ENCODE measurements around the gene ZSCAN20.

The ZSCAN20 gene

DNA sequence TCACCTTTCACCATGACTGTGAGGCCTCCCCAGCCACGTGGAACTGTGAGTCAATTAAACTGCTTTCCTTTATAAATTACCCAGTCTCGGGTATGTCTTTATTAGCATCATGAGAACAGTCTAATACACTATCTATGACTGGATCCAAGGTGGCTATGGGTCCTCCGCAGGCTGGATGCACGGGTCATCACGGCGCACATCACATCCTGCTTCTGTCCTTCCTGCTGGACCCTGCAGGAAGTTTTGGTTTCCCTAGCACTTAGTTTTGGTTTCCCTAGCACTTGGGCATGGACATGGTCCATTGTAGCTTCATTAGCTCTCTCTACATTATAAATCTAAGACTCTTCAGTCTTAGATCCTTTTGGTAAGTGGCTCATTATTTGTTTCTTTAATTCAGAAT is 27.3 kb upstream of the ZSCAN20 start:
- no peak for DNase-seq

DNA sequence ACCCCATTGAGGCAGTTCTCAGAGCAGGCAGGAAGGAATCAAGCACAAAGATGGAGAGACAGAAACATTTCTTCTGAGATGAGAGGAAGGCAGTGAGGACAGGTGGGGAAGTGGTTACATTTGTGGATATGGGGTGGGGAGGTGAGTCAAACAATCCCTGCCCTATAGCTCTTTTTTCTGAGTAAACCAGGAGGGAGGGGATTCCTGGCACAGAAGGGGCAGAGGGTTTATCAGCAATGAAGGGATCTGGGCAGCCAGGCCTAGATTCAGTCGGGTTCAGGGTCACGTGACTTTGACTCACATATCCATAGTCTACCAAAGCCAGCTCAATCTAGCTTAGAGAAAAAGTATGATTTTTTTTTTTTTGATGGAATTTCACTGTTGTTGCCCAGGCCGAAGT is 25.9 kb upstream of the ZSCAN20 start:
- DNase-seq: no peak

DNA sequence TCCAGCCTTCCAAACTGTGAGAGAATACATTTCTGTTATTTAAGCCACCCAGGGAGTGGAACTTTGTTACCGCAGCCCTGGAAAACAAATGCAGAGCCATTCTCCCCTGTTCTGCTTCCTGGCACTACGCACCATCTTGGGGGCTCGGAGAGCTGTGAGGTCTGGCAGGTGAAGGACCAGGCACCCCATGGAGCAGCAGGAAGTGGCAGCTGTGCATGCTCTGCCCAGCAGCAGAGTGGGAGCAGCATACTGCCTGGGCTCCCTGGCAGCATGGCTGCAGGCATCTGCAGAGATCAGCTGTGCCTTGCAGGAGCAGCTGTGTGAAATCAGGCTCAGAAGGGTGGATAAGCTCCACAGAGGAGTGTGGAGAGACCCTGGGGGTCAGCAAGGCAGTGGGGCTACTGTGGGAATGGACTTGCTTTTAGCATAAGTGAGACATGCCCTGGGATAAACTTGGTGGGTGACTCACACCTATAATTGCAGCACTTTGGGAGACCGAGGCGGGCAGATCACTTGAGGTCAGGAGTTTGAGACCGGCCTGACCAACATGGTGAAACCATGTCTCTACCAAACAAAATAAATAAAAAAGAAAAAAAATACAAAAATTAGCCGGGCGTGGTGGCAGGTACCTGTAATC is 17.7 kb upstream of the ZSCAN20 start:
- no peak for DNase-seq

DNA sequence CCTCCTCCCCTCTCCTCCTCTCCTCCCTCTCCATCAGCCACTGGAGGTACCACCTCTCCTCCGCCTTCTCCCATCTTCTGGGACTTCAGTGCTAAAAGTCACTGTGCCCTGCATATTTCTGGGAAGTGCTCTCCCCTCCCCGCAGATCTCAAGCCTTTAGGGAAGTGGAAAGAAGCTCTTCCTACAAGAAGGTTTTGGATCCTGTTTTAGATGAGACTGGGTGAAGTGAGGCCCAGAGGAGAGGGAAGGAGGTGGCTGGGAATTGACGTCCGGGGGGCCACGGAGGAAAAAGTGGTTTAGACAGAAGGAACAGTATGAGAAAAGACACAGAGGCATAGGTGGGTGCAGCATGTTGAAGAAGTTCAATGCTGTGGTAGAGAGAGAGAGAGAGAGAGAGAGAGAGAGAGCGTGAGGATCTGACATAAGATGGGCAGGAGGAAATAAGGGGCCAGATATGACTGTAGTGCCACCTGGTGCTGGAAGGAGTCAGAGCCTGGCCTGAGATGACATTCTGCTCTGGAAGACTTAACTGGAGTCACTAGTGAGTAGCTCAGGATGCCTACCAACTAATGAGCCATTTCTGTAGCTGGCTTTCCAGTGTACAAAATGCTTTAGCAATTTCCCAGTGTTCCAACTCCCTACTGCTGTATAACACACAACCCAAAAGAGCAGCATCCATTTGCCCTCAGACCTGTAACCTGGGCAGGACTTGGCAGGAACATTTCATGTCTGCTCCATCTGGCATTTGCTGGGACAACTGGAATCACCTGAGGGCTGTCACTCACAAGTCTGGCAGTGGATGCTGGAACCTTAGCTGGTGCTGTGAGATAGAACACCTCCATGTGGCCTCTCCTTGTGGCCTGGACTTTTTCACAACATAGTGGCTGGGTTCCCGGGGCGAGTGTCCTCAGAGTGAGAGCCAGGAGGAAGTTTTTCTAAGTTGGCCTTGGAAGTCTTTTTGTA is 16.6 kb upstream of the ZSCAN20 start:
- peak; percentile 17 for DNase-seq

DNA sequence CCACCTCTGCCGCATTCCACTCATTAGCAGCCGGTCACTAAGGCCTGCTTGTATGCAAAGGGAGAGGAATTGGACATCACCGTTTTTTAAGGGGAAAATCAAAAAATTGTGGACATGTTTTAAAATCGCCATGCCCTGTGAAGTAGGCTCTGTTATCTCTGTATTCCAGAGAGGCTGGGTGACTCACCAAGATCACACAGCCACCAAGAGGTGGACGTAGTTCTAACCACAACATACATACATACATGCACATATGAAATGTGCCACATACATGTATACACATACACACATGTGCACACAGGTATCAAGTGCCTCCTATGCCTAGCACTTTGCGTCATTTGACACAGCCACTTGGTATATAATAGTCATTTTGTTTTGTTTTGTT is 16.0 kb upstream of the ZSCAN20 start:
- no peak for DNase-seq

DNA sequence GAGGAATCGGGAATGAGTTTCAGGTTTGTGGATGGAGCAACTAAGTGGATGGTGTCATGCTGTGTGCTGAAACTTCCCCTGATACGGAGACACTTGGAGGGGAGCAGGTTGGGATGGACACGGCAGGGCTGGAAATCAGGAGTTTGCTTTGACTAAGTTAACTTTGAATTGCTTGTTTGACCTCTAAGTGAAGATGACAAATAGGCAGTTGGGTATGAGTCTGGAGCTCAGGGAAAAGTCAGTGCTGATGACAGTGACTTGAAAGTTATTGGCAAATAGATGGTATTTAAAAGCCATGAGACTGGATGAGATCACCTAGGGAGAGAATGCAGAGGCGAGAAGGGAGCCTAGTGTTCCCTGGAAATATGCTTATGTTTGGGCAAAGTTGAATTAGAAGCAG is 12.8 kb upstream of the ZSCAN20 start:
- DNase-seq: no peak

DNA sequence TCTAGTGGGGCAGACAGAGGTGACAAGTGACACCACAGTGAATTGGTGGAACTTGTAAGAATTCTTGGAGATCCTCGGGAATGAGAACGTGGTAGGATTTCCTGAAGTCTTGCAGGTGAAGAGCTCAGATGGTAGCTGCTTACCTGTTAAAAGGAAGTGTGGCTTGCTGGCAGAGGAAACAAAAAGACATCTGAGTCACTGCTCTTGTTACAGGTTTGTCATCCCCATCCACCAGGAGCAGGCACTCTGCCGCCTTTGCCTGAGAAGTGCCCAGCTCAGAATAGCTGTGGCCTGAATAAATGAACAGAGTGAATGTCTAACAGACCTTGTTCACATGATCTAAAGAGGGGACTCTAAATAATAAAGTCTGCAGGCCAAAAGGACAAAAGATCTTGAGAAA is 12.3 kb upstream of the ZSCAN20 start:
- DNase-seq: no peak

DNA sequence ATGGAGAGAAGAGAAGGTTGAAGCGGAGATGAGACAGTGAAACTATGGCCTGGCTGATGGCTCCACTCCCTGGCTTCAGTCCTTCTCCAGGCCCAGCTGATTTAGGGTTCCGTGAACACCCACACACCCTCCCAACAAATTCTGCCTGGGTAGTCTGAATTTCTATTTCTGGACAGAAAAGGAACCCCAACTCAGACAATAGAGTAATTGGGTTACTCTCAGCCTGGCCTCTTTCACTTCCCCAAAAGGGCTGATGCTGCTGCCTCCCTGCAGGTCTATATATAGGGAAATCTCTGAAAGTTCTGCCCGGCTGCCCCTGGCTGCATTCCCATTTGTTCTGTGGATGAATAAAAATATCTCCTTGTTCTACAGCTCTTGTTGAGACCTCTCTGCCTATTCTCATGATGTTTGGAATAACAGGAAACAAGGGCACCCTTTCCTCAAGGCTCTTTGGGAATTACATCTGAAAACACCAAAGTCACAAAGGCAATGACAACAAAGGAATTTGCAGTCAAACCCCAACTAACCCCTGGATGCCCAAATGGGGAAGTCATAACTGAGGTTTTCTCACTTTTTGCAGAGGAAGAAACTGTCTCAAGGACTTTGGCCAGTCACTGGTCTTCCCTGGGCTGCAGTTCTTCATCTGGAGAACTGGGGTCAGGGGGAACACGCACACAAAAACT is 11.4 kb upstream of the ZSCAN20 start:
- no peak for DNase-seq

DNA sequence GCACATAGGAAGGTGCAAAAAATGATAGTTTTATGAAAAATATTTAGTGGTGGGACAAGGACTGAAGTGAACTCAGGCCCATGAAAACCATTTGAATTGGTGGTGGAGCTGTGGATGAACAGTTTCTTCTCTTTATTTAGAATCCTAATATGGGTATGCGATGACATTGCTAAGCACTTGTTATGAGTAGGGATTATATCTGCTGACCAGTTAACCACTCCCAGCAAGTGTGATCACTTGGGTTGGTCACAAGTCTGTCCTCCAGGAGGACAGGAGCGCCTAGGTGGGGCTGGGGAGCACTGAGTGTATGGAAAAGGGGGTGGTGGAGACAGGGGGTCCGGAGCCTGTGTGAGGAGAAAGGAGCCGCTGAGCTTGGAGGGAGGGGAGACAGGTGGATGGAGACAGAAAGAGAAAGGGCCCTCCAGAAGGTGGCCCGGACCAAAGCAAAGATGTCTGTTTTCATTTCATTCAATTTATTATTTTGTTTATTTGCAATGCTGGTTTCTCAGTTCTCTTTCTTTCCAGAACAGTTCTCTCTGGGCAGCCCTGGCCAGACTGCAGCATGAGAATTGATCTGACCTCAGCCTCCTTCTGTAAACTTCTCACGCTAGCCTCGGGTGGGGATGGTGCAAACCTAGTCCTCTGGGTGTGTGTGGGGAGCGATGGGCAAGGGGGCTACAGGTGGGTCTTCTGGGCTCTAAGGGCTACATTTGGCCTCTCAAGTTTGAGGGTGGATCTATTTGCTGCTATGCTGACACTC is 9.9 kb upstream of the ZSCAN20 start:
- DNase-seq: no peak

DNA sequence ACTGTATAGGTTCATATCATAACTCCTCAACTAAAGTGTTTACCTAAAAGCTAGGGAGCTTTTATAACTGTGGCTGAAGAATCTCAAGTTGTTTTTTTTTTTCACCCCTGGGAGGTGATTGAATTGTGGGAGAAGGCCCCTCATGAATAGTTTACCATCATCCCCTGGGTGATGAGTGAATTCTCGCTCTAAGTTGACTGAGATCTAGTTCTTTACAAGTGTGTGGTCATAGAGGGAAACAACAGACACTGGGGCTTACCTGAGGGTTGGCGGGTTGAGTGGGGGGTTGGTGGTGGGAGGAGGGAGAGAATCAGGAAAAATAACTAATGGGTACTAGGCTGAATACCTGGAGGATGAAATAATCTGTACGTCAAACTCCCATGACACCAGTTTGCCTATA is 7.9 kb upstream of the ZSCAN20 start:
- DNase-seq: no peak

DNA sequence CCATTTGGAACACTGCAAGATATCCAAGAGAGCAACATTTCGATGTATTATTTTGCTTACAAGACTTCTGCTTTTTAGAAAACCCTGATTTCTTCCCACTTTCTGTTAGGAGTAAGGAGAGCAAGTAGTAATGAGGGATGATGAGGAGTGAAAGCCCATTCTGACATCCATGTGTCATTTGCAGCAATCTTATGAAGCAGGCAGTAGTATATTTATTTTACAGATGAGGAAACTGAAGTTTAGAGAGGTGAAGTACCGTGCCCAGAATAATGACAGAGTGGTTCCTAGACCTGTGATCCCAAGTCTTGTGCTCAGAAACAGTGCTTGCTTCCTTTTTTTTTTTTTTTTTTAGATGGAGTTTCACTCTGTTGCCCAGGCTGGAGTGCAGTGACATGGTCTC is 7.1 kb upstream of the ZSCAN20 start:
- DNase-seq: no peak

DNA sequence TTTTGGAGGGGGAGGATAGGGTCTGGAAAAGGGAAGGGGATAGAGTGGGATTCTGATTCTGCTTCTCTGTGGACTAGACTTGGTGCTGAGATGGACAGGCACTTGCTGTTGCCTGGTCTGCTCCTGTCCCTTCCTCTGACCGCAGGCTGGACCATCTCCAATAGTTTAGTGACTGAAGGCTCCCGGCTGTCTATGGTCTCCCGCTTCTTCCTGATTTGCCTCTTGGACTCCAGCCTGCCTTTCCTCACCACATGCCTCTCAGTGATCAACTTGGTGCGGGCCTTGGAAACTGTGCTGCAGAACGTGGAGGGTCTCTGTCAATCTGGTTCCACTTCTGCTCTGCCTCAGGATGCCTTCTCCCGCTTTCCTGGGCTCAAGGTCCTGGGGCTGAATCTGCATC is 6.3 kb upstream of the ZSCAN20 start:
- no peak for DNase-seq

DNA sequence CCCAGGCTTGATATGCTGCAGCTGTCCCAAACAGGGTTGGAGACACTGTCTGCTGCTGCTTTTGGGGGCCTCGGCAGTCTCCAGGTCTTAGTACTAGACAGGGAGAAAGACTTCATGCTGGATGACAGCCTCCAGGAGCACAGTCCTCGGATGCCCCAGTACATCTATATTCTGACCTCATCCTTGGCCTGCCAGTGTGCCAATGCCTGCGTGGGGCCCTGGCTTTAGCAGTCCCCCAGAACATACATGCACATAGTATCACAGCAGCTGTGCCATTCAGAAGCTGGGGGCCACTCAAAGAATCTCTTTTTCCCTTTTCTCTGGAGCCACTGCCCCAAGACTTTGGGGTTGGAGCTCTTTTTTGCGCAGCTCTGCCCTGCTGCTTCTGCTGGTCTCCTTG is 4.4 kb upstream of the ZSCAN20 start:
- no peak for DNase-seq

DNA sequence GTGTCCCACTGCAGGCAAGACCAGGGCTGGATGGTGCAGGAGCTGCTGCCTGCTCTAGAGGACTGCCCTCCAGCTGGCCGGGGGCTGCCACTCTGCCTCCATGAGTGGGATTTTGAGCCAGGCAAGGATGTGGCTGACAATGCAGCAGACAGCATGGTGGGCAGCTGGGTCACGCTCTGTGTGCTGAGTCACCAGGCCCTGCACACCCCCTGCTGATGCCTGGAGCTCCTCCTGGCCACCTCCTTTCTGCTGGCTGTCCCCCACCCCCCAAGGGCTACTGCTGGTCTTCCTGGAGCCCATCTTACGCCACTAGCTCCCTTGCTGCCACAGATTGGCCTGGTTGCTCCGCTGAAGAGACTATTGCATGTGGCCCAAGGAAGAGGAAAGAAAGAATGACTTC is 3.9 kb upstream of the ZSCAN20 start:
- no peak for DNase-seq

DNA sequence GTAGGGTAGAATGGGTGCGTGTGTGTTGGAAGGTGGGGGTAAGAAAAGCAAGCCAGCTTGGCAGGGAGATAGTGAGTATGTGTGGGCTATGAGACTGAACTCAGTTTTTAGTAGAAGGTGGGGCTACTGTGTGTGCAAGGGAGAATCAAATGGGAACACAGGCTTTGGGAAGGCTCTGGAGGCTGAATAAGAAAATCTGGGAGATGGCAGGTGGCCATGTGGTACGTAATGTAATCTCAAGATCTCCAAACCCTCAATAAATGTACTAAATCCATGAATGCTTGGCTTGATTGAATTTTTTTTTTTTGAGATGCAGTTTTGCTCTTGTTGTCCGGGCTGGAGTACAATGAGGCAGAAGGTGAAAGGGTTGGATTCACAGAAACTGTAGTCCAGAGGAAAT is 3.5 kb upstream of the ZSCAN20 start:
- DNase-seq: no peak

DNA sequence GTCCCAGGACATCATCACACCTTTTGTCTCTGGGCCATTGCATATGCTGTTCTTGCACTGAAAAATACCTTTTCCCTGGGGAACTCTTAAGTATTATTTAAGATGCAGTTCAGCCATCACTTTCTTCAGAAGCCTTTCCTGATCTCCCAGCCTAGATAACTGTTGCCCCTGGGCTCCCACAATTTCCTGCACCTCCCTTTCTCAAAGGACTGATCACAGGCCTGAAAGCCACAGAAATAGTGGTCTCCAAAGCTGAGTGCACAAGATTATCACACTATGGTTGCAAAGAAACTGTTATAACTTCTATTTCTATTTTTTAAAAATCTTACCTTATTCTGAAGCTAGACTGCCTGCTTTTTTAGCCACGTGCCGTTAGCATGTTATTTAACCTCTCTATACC is 2.8 kb upstream of the ZSCAN20 start:
- DNase-seq: no peak

DNA sequence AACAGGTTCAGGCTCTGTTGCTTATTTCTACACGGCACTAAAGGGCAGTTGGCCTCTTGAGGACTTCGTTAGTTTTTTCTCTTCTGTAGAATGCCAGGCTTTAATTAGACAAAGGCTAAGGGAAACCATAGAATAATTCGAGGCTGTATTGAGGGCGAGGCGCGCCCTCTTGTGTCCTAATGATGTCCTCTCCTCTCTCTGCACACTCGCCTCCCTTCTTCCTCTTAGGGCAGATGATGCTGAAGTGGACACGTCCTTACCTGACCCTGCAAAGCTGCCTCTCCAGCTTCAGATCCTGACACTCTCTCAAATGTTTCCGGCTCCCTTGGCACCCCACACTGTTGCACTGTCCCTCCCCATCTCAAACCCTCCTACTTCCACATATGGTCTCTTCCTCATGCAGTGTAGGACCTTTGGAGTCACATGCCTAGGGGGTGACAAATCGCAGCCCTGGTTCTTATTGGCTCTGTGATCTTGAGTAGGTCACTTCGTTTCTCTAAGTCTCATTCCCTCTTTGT is 1.9 kb upstream of the ZSCAN20 start:
- peak; percentile 83 for DNase-seq

DNA sequence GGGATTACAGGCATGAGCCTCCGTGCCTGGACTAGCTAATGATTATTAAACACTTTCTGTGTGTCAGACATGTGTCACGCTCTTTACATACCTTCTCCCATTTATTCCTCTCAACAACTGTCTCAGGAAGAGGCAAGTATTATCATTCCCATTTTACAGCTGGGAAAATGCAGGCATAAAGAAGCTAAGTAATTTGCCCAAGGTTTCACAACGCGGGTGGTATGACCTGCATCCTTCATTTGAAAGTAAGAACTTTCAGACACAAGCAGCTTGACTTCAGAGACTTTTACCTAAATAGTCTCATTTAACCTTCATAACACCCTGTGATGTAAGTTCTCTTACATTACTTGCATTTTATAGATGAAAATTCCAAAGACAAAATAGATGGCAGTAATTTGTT is 1.0 kb upstream of the ZSCAN20 start:
- no peak for DNase-seq

DNA sequence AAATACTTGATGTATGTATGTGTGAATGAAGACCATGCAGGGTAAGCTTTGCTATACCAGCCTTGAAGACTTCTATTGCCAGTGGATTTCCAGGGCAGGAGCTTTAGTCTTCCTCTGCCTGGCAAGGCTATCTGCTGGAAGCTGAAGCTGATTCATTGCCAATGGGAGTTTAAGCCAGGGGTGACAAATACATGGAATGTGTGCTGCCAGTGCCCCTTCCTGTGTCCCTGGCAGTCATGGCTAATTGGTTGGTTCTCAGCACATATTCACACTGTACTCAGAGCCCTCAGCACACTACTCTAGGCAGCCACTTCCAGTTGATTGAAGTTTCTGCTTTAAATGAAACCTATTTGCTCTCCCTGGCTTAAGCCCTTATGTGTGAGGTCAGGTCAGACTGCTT is 1.5 kb downstream of the ZSCAN20 start:
- DNase-seq: no peak

DNA sequence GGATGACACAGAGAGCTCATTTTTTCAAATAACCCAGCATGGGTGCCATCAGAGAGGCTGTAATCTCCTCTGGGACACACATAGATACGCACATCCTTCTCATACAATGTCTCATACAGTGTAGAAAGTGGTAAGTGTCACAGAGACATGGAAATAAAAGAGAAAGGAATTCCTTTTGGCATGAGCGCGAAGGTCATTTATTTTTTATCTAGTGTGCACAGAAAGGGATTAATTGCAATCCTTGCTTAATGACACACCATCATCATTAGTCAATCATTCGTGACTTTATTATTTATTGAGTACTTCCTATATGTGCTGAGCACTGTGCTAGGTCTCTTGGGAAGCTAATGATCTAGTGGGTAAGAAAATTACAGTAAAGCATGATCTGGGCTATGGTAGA is 5.0 kb downstream of the ZSCAN20 start:
- no peak for DNase-seq

DNA sequence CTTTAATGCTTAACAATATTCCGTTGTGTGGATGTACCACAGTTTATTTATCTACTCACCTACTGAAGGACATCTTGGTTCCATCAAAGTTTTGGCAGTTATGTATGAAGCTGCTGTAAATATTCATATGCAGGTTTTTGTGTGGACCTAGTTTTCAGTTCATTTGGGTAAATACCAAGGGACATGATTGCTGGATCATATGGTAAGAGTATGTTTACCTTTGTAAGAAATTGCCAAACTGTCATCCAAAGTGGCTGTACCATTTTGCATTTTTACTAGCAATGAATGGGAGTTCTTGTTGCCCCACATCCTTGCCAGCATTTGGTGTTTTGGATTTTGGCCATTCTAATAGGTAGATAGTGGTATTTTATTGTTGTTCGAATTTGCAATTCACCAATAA is 10.0 kb downstream of the ZSCAN20 start:
- DNase-seq: no peak

DNA sequence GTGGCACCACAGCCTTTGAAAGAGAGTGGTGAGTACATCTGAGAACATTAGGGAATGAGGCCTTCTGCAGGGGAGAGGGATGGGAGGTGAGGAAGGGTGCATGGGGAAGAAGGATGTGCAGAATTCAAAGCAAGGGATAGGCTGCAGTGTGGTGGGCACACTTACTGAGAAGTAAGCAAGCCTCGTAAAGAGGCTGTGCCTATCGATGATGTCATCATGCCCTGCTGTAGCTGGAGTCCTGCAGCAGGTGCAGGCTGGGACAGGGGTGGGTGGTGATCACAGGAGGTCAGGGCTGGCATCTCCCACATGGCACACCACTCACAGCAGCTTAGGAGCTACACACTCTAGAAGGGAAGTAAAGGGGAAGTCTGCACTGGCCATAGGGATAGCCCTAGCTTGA is 16.2 kb downstream of the ZSCAN20 start:
- no peak for DNase-seq

DNA sequence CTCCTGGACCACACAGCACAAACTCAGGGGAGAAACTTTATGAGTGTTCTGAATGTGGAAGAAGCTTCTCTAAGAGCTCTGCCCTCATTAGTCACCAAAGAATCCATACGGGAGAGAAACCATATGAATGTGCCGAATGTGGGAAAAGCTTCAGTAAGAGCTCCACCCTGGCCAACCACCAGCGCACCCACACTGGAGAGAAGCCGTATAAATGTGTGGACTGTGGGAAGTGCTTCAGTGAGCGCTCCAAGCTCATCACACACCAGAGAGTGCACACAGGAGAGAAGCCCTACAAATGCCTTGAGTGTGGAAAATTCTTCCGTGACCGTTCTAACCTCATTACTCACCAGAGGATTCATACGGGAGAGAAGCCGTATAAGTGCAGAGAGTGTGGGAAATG is 22.5 kb downstream of the ZSCAN20 start:
- no peak for DNase-seq

All from NCI-H1092 (cell line).